CD4-positive, alpha-beta T cell (primary cell): ENCODE measurements around the gene VWC2L. TPM values are rescaled to one million over a fixed set of nuclear protein-coding genes. Genes with fewer than 3 reads are reported as not detected.

Experiments used
- ATAC-seq: fragments of 200-7000 bp; cut with Tn5 transposase; one replicate; pipeline ENCODE4 v1.10.0; 2022; ENCODE audit warnings: mild to moderate bottlenecking; ENCODE audit not compliant: poor library complexity
- CTCF ChIA-PET: fragments of 350-600 bp; sonication (Branson Sonifier 250); formaldehyde crosslinking; loops from one replicate; lab custom pipeline; 2021; ENCODE audit warnings: antibody characterized with exemption, inconsistent platforms; lab: Charles Lee
- POLR2A ChIA-PET: fragments of 350-600 bp; sonication (Branson Sonifier 250); formaldehyde crosslinking; loops from one replicate; lab custom pipeline; 2021; ENCODE audit warnings: antibody characterized with exemption, inconsistent platforms; lab: Charles Lee
- DNase-seq, 14 experiments: peaks; one replicate each; pipeline ENCODE4 v3.0.0-alpha.2; 2013 to 2020; ENCODE audit warnings: mixed read lengths in 2 of 14
- H3K27ac ChIP-seq, 2 donors: one replicate each; pipeline versions ENCODE4 v1.5.1 to v1.7.0; 2013; ENCODE audit warnings: low read length in 2 of 2, low read depth in 1 of 2, mild to moderate bottlenecking in 1 of 2
- H3K27me3 ChIP-seq, 2 experiments: 1 replicate in 1 of 2; 2 replicates in 1 of 2; pipeline versions ENCODE4 v1.6.1 to v1.7.0; 2013; ENCODE audit warnings: low read length in 2 of 2, control low read depth in 1 of 2, mild to moderate bottlenecking in 1 of 2, moderate library complexity in 1 of 2; ENCODE audit not compliant: insufficient read depth in 2 of 2, control insufficient read depth in 1 of 2
- H3K36me3 ChIP-seq: one replicate; pipeline ENCODE4 v1.6.1; 2013; ENCODE audit warnings: low read length, control low read depth; ENCODE audit not compliant: insufficient read depth
- H3K4me1 ChIP-seq: one replicate; pipeline ENCODE4 v1.6.1; 2013; ENCODE audit warnings: low read length, control low read depth; ENCODE audit not compliant: insufficient read depth
- H3K4me3 ChIP-seq: one replicate; pipeline ENCODE4 v1.5.1; 2013; ENCODE audit warnings: mild to moderate bottlenecking, low read length, moderate library complexity
- H3K9me3 ChIP-seq, 2 experiments: 1 replicate in 1 of 2; 2 replicates in 1 of 2; pipeline versions ENCODE4 v1.6.1 to v1.7.0; 2013; ENCODE audit warnings: low read length in 2 of 2, mild to moderate bottlenecking in 2 of 2, control low read depth in 1 of 2, moderate library complexity in 1 of 2; ENCODE audit not compliant: control insufficient read depth in 1 of 2, insufficient read depth in 1 of 2
- H3K27ac Mint-ChIP-seq: one replicate; pipeline ENCODE4 v1.8.0; 2020; ENCODE audit warnings: mixed read lengths
- H3K27me3 Mint-ChIP-seq: one replicate; pipeline ENCODE4 v1.8.0; 2021; ENCODE audit warnings: mixed read lengths
- H3K36me3 Mint-ChIP-seq: one replicate; pipeline ENCODE4 v1.8.0; 2021; ENCODE audit warnings: low read depth, mixed read lengths
- H3K4me1 Mint-ChIP-seq: one replicate; pipeline ENCODE4 v1.8.0; 2021; ENCODE audit warnings: low read depth, mixed read lengths
- H3K4me3 Mint-ChIP-seq: one replicate; pipeline ENCODE4 v1.8.0; 2020; ENCODE audit warnings: mild to moderate bottlenecking, mixed read lengths
- H3K9me3 Mint-ChIP-seq: one replicate; pipeline ENCODE4 v1.8.0; 2020; ENCODE audit warnings: mixed read lengths
- intact Hi-C, 2 experiments: fragments of 100-400 bp; cut with DNase I in 1 of 2; cut with micrococcal nuclease in 1 of 2; formaldehyde crosslinking; loops; one replicate each; pipeline versions ENCODE4 v1.15.1 to v1.9.0; 2023 to 2025; cut with DNase I, micrococcal nuclease
- total RNA-seq, 174 experiments: library from RNA in 2 of 174; stranded (reverse) in 2 of 174; gene quantifications; one replicate each; pipeline ENCODE4 v1.2.3 and lab custom pipeline; 2021 to 2026
- TF ChIP-seq, protein P1 (sequence below): fragments of 200-600 bp; IDR thresholded peaks from one replicate; pipeline ENCODE4 v1.8.0; 2022; ENCODE audit warnings: antibody characterized with exemption, mild to moderate bottlenecking

Gene VWC2L
- total RNA-seq, 2 experiments from 2014 or later, result not detected

DNA sequence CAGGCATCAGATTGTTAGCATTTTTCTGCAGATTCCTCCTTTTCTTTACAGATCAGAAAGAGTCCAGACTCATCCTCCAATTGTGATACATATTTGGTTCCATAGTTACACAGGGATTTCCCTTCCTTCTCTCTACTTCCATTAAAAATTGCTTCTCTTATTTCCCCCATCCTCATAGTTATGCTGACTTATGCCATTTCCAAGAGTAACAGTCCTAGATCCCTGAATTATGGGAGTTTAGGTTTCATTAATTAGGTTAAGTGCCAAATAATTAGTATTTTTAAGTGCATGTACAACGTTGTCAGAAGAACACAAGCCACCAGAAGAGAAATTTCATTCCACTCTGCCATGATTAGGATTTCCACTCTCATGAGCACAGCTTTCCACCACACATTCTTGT lies 200.2 kb downstream of the VWC2L start:
- H3K36me3 ChIP-seq, result no peaks in the 10 kb centered on the region
- H3K4me3 ChIP-seq, result no peak overlapping the region
- H3K9me3 ChIP-seq, result no peaks in the 10 kb centered on the region
- no peaks in the 10 kb centered on the region for H3K27me3 ChIP-seq
- no peak overlapping the region for H3K27ac Mint-ChIP-seq
- H3K36me3 Mint-ChIP-seq, result no peaks in the 10 kb centered on the region
- no peaks in the 10 kb centered on the region for H3K4me1 Mint-ChIP-seq
- intact Hi-C loops, result no loop called here
- ATAC-seq (no peak), DNase-seq (no peak)
- no peaks in the 10 kb centered on the region for H3K9me3 Mint-ChIP-seq
- H3K4me3 Mint-ChIP-seq, result no peak overlapping the region
- TF ChIP-seq, protein P1, sequence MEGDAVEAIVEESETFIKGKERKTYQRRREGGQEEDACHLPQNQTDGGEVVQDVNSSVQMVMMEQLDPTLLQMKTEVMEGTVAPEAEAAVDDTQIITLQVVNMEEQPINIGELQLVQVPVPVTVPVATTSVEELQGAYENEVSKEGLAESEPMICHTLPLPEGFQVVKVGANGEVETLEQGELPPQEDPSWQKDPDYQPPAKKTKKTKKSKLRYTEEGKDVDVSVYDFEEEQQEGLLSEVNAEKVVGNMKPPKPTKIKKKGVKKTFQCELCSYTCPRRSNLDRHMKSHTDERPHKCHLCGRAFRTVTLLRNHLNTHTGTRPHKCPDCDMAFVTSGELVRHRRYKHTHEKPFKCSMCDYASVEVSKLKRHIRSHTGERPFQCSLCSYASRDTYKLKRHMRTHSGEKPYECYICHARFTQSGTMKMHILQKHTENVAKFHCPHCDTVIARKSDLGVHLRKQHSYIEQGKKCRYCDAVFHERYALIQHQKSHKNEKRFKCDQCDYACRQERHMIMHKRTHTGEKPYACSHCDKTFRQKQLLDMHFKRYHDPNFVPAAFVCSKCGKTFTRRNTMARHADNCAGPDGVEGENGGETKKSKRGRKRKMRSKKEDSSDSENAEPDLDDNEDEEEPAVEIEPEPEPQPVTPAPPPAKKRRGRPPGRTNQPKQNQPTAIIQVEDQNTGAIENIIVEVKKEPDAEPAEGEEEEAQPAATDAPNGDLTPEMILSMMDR, result no peak
- H3K4me1 ChIP-seq, result no peaks in the 10 kb centered on the region
- POLR2A ChIA-PET, result no interaction called here
- no peaks in the 10 kb centered on the region for H3K27me3 Mint-ChIP-seq
- H3K27ac ChIP-seq, result no peak overlapping the region
- CTCF ChIA-PET, result no interaction called here

DNA sequence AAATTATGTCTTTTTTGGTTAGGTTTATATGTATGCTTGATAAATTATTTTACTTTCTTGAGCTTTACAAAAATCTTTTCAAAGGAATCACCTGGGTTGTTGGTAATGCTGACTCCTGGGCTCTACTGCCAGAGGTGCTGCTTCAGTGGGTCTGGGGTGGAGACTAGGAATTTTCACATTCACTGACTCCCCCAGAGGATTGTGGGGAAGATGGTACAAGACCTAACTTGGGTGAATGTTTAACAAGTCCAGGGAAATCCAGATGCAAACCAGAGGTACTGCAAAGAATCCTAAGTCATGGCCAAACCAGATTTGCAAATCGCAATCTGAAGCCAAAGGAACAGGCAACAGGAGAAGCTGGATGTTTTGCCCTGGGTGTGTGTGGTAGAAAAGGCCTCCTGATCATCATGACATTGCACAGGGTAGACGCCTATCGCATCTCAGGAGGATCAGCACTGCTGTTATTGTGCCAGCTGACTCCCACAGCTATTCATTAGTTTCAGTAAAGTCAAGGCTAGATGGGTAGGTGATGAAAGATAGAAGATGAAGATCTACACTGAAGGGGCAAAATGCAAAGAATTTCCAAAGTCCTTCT lies 213.4 kb downstream of the VWC2L start:
- no peak for DNase-seq
- no peaks in the 10 kb centered on the region for H3K4me1 ChIP-seq
- H3K27ac Mint-ChIP-seq, result no peak overlapping the region
- H3K27me3 Mint-ChIP-seq, result no peaks in the 10 kb centered on the region
- intact Hi-C loops, result no loop called here
- no peak overlapping the region for H3K4me3 Mint-ChIP-seq
- H3K4me3 ChIP-seq, result no peak overlapping the region
- no peaks in the 10 kb centered on the region for H3K9me3 ChIP-seq
- ATAC-seq, result no peak
- no peaks in the 10 kb centered on the region for H3K36me3 Mint-ChIP-seq
- H3K4me1 Mint-ChIP-seq, result no peaks in the 10 kb centered on the region
- POLR2A ChIA-PET, result no interaction called here
- no peaks in the 10 kb centered on the region for H3K36me3 ChIP-seq
- no peaks in the 10 kb centered on the region for H3K27me3 ChIP-seq
- H3K27ac ChIP-seq, result no peak overlapping the region
- CTCF ChIA-PET, result no interaction called here
- TF ChIP-seq, protein P1, result no peak
- no peaks in the 10 kb centered on the region for H3K9me3 Mint-ChIP-seq

DNA sequence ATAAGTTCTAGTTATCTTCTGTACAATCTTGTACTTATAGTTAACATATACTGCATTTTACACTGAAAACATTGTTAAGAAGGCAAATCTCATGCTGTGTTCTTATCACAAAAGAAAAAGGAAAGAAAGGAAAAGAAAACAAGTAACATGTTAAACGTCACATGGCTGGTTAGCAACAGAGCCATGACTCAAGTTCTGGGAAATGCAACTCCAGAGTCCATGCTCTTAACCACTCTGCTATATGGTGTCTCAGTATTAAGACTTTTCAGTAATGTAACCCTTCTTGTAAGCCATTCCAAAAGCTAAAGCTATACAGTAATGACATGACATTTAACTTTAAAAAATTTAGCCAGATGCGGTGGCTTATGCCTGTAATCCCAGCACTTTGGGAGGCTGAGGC lies 217.2 kb downstream of the VWC2L start:
- Histone ChIP-seq H3K36me3 (no peaks in the 10 kb centered on the region), H3K27me3 (no peaks in the 10 kb centered on the region), H3K4me3 (no peak overlapping the region), H3K9me3 (no peaks in the 10 kb centered on the region), H3K4me1 (no peaks in the 10 kb centered on the region), H3K27ac (no peak overlapping the region)
- CTCF ChIA-PET, result no interaction called here
- no peak overlapping the region for H3K27ac Mint-ChIP-seq
- POLR2A ChIA-PET, result no interaction called here
- no peaks in the 10 kb centered on the region for H3K36me3 Mint-ChIP-seq
- intact Hi-C loops, result no loop called here
- no peaks in the 10 kb centered on the region for H3K27me3 Mint-ChIP-seq
- TF ChIP-seq, protein P1, result no peak
- H3K4me1 Mint-ChIP-seq, result no peaks in the 10 kb centered on the region
- no peak for ATAC-seq
- H3K9me3 Mint-ChIP-seq, result no peaks in the 10 kb centered on the region
- no peak overlapping the region for H3K4me3 Mint-ChIP-seq
- no peak for DNase-seq
